HG03442 (cell line): ENCODE measurements around the gene DUS3L.
"Not testable (repeated sequence)": the region's sequence is repeated elsewhere in the genome, so short reads cannot be mapped to it uniquely, and the experiment has no call there.

Source experiments
- ATAC-seq: cut with Tn5 transposase; IDR thresholded peaks from one replicate; pipeline ENCODE4 v1.9.1; 2021; ENCODE audit warnings: mild to moderate bottlenecking, moderate library complexity; ENCODE audit not compliant: unreplicated experiment

Gene DUS3L

DNA sequence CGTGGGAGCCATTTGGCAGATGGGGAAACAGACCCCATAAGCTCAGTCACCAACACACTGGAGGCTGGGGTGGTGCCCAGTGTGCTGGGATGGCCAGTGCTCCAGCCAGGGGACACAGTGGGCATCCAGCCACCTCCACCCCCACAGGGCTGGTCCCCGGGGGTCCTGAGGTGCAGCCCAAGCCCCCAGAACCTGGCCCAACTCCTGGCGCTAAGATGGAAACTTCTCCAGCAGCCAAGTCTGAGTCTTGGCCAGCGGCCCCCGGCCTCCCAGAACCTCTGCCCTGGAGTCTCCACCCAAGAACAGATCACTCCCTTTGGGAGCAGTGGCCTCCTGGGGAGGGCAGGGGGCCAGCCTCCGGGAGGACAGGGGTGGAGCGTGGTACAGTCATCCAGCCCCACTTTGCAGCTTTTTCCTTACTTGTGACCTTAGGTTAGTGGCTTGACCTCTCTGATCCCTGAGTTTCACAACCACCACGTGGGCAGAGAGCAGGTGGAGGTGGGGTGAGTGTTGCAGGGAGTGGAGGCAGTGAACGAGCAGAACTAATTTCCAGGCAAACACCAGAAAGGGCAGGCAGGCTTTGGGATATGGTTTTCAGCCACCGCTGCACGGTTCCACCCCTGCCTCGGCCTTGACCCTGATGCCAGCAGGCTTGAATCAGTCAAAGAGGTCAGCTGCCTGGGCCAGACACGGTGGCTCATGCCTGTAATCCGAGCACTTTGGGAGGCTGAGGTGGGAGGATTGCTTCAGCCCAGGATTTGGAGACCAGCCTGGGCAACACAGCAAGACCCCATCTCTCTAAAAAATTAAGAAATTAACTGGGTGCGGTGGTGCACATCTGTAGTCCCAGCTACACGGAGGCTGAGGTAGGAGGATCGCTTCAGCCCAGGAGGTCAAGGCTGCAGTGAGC, 9.7 kb upstream of the DUS3L start:
- no peak for ATAC-seq

GRCh38 chr19:5799247-5800241, 8.6 kb upstream of the DUS3L start:
- no peak for ATAC-seq

DNA sequence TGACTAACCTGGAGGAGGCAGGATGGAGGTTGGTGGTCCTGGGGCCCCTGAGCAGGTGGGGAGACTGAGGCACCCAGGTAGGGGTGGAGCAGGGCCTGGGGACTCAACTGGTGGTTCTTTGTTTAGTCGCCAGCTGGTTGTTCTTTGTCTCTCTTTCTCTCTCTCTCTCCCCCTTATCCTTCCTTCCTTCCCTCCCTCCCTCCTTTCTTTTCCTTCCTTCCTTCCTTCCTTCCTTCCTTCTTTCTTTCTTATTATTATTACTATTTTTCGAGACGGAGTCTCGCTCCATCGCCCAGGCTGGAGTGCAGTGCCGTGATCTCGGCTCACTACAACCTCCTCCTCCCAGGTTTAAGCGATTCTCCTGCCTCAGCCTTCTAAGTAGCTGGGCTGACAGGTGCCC, 7.3 kb upstream of the DUS3L start:
- no peak for ATAC-seq

DNA sequence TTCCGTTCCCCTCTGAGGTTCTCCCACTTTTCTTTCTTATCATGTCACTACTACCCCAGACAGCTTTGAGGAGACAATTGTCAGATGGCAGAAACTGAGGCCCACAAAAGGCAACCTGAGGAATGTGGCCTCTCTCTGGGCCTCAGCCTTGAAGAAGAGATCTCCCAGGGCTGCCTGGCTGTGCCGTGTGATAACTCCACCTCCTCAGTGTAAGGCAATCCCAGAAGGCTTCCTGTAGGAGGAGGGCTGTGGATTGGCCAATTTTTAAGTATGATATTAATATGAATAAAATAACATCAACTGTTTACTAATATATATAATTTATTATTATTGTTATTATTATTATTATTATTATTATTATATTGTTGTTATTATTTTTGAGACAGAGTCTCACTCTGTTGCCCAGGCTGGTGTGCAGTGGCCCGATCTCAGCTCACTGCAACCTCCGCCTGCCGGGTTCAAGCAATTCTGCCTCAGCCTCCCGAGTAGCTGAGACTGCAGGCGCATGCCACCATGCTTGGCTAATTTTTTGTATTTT, 4.5 kb upstream of the DUS3L start:
- no peak for ATAC-seq

- no peak for ATAC-seq
These were observed 2.2 kb upstream of the DUS3L start for GRCh38 chr19:5793188-5793587.

DNA sequence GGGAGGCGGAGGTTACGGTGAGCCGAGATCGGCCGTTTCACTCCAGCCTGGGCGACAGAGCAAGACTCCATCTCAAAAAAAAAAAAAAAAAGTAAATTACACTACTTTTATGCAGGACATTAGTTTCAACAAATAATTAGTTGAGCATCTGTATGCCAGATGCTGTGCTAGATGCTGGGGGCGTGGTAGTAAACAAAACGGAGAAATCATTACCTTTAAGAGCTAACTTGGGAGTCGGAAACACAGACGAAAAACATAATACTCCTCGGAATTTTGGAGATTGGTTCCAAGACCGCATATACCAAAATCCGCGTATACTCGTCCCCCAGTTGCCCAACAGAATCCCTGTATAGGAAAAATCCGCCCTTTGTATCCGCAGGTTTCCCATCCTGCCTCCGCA, 1.3 kb upstream of the DUS3L start:
- no peak for ATAC-seq

- no peak for ATAC-seq
These were observed 941 bp downstream of the DUS3L start for GRCh38 chr19:5789886-5790558.

DNA sequence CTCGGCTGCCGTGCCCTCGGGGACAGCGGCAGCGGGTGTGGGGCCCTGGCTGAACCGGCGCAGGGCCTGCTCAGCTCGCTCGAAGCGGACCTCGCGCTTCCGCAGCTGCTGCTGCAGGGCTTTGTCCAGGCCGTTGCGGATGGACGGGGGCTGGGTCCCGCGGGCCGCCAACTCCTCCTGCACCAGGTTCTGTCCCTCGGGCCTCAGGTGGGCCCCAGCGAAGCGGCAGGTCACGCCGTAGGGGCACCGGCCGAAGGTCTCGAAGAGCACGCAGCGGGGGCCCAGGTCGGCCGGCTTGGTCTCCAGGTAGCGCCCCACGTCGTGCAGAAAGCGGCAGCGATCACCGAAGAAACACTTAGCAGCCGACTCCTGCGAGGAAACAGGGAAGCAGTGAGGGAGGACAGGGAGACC, 1.6 kb downstream of the DUS3L start:
- ATAC-seq: no peak

GRCh38 chr19:5788422-5788821, 2.5 kb downstream of the DUS3L start:
- no peak for ATAC-seq

GRCh38 chr19:5787409-5788182, 3.4 kb downstream of the DUS3L start:
- no peak for ATAC-seq

DNA sequence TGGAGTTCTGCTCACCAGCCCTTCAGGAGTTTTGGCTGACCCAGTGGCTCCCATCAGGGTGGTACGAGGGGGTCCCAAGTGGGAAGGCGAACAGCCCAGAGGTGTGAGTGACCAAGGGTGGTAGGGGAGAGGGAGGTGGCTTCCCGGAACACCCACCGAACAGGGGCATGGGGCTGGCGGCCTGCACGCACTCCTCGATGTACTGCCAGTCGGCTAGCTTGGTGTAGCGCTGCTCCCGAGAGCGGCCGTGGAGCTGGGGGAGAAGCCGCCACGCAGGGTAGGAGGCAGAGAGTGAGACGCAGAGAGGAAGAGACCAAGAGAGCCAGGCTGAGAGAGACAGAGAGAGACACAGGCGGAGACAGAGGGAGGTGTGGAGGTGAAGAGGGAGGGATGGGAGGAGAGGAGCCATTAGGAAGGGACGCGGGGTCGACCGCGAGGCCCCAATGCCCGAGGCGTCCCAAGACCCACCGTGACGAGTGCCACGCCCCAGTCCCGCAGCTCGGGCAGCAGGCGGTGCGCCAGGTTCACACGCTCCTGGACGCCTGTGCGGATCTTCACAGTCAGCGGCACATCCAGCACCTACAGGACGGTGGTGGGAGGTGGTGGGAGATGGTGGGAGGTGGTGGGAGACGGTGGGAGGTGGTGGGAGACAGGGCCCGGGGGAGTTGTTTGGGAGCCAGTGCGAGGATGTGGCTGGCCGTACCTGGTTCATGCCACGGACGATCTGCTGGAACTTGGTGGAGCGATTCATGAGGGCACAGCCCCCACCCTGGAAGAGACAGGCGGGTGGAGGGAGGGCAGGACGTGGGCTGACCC, 4.2 kb downstream of the DUS3L start:
- ATAC-seq: no peak

GRCh38 chr19:5785423-5785822, 5.5 kb downstream of the DUS3L start:
- ATAC-seq: no peak

- no peak for ATAC-seq
These were observed 6.3 kb downstream of the DUS3L start, which contains the start of gene PRR22 for GRCh38 chr19:5784581-5785147. Gene PRR22 (minus strand): TSS chr19:5784746. CDS start chr19:5784660, 86 bp downstream.

- ATAC-seq: no peak
These were observed 7.7 kb downstream of the DUS3L start for GRCh38 chr19:5782945-5783919.

GRCh38 chr19:5782322-5782721, 8.6 kb downstream of the DUS3L start:
- ATAC-seq: no peak

DNA sequence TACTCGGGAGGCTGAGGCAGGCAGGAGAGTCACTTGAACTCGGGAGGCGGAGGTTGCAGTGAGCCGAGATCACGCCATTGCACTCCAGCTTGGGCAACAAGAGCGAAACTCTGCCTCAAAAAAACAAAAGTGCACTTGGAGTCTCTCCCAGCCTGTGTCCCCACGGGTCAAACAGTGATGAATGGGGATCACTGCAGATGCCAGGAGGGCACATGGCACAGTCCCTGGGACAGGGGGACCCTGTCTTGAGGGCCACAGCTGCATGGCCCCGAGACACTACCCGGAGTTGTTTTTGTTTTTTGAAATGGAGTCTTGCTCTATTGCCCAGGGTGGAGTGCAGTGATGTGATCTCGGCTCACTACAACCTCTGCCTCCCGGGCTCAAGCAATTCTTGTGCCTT, 10.0 kb downstream of the DUS3L start:
- not testable (repeated sequence) for ATAC-seq

GRCh38 chr19:5778402-5778801, 12.6 kb downstream of the DUS3L start:
- ATAC-seq: no peak
